WTC11 (cell line): ENCODE data around the gene TNFRSF19.

Experiments used
- AFF4 ChIP-seq: sonication (generic); formaldehyde crosslinking; IDR thresholded peaks from 2 replicates; pipeline ENCODE4 v1.8.1; 2023; ENCODE audit warnings: mild to moderate bottlenecking, missing genetic modification reagents, borderline replicate concordance
- ATF2 ChIP-seq: sonication (generic); formaldehyde crosslinking; IDR thresholded peaks from 2 replicates; pipeline ENCODE4 v1.8.1; 2022; ENCODE audit warnings: low read depth, missing genetic modification reagents, borderline replicate concordance
- CREM ChIP-seq: sonication (generic); formaldehyde crosslinking; IDR thresholded peaks from 2 replicates; pipeline ENCODE4 v1.8.1; 2022; ENCODE audit warnings: mild to moderate bottlenecking, missing genetic modification reagents, moderate library complexity
- CTCF ChIP-seq: fragments of 200-600 bp; IDR thresholded peaks from 2 replicates; pipeline ENCODE4 v1.8.0; 2022; ENCODE audit warnings: antibody characterized with exemption
- NR1H2 ChIP-seq: sonication (generic); formaldehyde crosslinking; IDR thresholded peaks from 2 replicates; pipeline ENCODE4 v1.9.0; 2021; ENCODE audit warnings: mild to moderate bottlenecking, moderate library complexity, missing genetic modification reagents
- SP1 ChIP-seq: sonication (generic); formaldehyde crosslinking; conservative IDR thresholded peaks from 2 replicates; pipeline ENCODE4 v1.8.1; 2022; ENCODE audit warnings: missing genetic modification reagents
- TEAD1 ChIP-seq: sonication (generic); formaldehyde crosslinking; IDR thresholded peaks from 2 replicates; pipeline ENCODE4 v1.8.0; 2022; ENCODE audit warnings: mild to moderate bottlenecking, missing genetic modification reagents
- USF2 ChIP-seq: sonication (generic); formaldehyde crosslinking; IDR thresholded peaks from 2 replicates; pipeline ENCODE4 v1.8.1; 2023; ENCODE audit warnings: mild to moderate bottlenecking, missing genetic modification reagents, moderate library complexity

- TF ChIP-seq AFF4 (CRISPR knock-in tag) (no peak), USF2 (CRISPR knock-in tag) (no peak), ATF2 (CRISPR knock-in tag) (no peak), CREM (CRISPR knock-in tag) (no peak), NR1H2 (CRISPR knock-in tag) (no peak), CTCF (no peak), SP1 (no peak), TEAD1 (CRISPR knock-in tag) (no peak)
Observed at GRCh38 chr13:23631311-23632047, 61.3 kb downstream of the TNFRSF19 start.
